Activated naive CD4-positive, alpha-beta T cell treated with anti-CD3 and anti-CD28 coated beads for 36 hours (primary cell): Measurements from ENCODE around the gene RPS8. TPM values are rescaled to one million over a fixed set of nuclear protein-coding genes. Genes with fewer than 3 reads are reported as not detected.
"Not testable (repeated sequence)": the region's sequence is repeated elsewhere in the genome, so short reads cannot be mapped to it uniquely, and the experiment has no call there.

Experiments used
- CTCF ChIA-PET: fragments of 350-600 bp; sonication (Branson Sonifier 250); formaldehyde crosslinking; loops from one replicate; lab custom pipeline; 2021; ENCODE audit warnings: antibody characterized with exemption; lab: Charles Lee
- DNase-seq: peaks from one replicate; pipeline ENCODE4 v3.0.0-alpha.2; 2020
- H3K27ac Mint-ChIP-seq: one replicate; pipeline ENCODE4 v1.8.0; 2021; ENCODE audit warnings: mild to moderate bottlenecking, mixed read lengths
- H3K27me3 Mint-ChIP-seq: one replicate; pipeline ENCODE4 v1.8.0; 2021; ENCODE audit warnings: low read depth, mixed read lengths
- H3K36me3 Mint-ChIP-seq: one replicate; pipeline ENCODE4 v1.8.0; 2021; ENCODE audit warnings: low read depth, mixed read lengths
- H3K4me1 Mint-ChIP-seq: one replicate; pipeline ENCODE4 v1.8.0; 2021; ENCODE audit warnings: low read depth, mixed read lengths
- H3K4me3 Mint-ChIP-seq: one replicate; pipeline ENCODE4 v1.8.0; 2021; ENCODE audit warnings: mild to moderate bottlenecking, moderate library complexity, mixed read lengths
- H3K9me3 Mint-ChIP-seq: one replicate; pipeline ENCODE4 v1.8.0; 2021; ENCODE audit warnings: mixed read lengths
- intact Hi-C: fragments of 100-400 bp; cut with micrococcal nuclease; formaldehyde crosslinking; loops from one replicate; pipeline ENCODE4 v1.15.1; 2023
- total RNA-seq, 2 experiments: library from RNA; stranded (reverse); gene quantifications; one replicate each; pipeline ENCODE4 v1.2.3, GENCODE V29; 2021

The RPS8 gene
- total RNA-seq, 2 experiments from 2014 or later = 3,619 to 3,772 TPM

- no peak for DNase-seq
- peaks cover 75% of the 10 kb centered on the region for H3K36me3 Mint-ChIP-seq
- CTCF ChIA-PET = interaction anchor here (0.5 kb wide), 1 partner anchor 16 kb away, joined by 5 read pairs; no protein-coding TSS in a partner anchor
- H3K9me3 Mint-ChIP-seq = no peaks in the 10 kb centered on the region
- intact Hi-C loops = no loop called here
- H3K27me3 Mint-ChIP-seq = no peaks in the 10 kb centered on the region
- H3K4me3 Mint-ChIP-seq = no peak overlapping the region
- no peaks in the 10 kb centered on the region for H3K4me1 Mint-ChIP-seq
- H3K27ac Mint-ChIP-seq = no peak overlapping the region
Measured at GRCh38 chr1:44759077-44759476, 16.3 kb upstream of the RPS8 start.

DNA sequence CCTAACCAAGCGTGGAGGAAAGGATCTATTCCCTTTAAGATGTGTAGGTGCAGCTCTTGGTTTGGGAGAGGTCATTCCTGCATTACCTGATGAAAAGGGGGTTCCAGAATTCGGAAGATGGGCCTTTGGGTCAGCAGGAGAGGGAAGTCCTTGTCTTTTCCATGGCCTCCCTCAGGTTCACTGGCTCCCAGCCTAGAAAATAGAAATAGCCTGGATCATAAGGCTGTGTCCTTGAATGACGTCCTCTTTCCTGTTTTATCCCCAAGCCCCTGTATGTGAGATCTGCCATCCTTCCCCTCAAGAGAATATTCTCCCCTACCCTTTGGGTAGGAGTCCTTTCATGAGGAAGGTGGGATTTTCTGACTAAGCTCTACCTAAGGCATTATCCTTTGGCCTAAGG, 14.5 kb upstream of the RPS8 start:
- intact Hi-C loops = no loop called here
- Mint-ChIP-seq H3K9me3 (no peaks in the 10 kb centered on the region), H3K27me3 (no peaks in the 10 kb centered on the region), H3K27ac (no peak overlapping the region), H3K36me3 (peaks cover 68% of the 10 kb centered on the region), H3K4me3 (no peak overlapping the region), H3K4me1 (no peaks in the 10 kb centered on the region)
- CTCF ChIA-PET = no interaction called here
- DNase-seq = no peak

- intact Hi-C loops, H3K27ac Mint-ChIP-seq, H3K4me3 Mint-ChIP-seq, H3K4me1 Mint-ChIP-seq, DNase-seq, H3K9me3 Mint-ChIP-seq, H3K27me3 Mint-ChIP-seq: not testable (repeated sequence)
- H3K36me3 Mint-ChIP-seq = peaks cover 39% of the 10 kb centered on the region
- CTCF ChIA-PET = interaction anchor here (1.1 kb wide), 1 partner anchor 18 kb away, joined by 5 read pairs; no protein-coding TSS in a partner anchor
Measured at GRCh38 chr1:44766421-44766820, 8.9 kb upstream of the RPS8 start.

DNA sequence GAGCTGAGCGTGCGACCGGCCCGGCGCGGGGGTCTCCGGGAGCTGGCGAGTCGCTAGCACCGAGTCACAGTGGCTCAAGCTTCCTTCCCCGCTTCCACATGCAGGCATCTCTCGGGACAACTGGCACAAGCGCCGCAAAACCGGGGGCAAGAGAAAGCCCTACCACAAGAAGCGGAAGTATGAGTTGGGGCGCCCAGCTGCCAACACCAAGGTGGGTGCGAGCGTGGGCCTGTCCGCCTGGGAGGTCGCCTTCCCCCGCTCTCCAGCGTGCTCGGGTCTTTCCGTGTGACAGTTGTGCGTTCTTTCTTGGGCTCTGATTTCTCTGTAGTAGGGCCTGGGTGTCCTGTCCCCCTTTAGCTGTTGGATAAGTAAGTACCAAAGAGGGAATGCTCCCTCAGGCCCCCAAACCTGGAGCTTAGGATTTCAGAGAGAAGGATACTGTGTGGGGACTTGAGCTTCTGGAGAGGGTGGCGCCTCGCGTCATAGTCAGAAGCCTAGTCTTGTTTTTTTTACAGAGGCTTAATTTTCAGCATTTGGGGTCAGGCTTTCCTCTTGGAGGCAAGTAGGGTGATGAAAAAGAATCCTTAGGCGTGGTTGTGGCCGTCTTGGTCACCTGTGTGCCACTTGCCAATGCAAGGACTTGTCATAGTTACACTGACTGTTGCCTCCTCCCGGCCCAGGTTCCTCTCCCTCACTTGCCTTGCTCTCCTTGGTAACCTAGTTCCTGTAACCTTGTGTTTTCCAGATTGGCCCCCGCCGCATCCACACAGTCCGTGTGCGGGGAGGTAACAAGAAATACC, 790 bp downstream of the RPS8 start:
- intact Hi-C loops = loop anchor here (1.0 to 2.0 kb wide), 6 partner anchors 8 to 210 kb away; partner anchors contain the start of genes EIF2B3, KIF2C, PLK3 and RNU5D-1
- no peaks in the 10 kb centered on the region for H3K27me3 Mint-ChIP-seq
- peaks cover 35% of the 10 kb centered on the region for H3K4me1 Mint-ChIP-seq
- H3K36me3 Mint-ChIP-seq = peaks cover 59% of the 10 kb centered on the region
- H3K9me3 Mint-ChIP-seq = no peaks in the 10 kb centered on the region
- peak; percentile 48 for DNase-seq
- peak overlapping the region; percentile 92 for H3K27ac Mint-ChIP-seq
- CTCF ChIA-PET = interaction anchor here (0.6 to 4.3 kb wide), 7 partner anchors 9 to 78 kb away, joined by 3 to 28 read pairs (median 4); partner anchors contain the start of gene RNU5D-1
- H3K4me3 Mint-ChIP-seq = peak overlapping the region; percentile 95

DNA sequence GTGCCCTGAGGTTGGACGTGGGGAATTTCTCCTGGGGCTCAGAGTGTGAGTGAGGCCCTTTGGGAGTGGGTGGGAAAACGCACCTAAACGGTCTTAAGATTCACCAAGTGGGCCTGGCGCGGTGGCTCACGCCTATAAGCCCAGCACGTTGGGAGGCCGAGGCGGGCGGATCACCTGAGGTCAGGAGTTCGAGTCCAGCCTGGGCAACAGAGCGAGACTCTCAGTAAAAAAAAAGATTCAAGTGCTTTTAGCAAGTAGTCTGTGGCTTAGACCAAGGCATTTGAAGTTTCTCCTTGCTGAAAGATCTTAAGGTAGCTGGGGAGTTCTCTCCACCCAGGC, 1.4 kb downstream of the RPS8 start:
- Mint-ChIP-seq H3K27ac (peak overlapping the region; percentile 92), H3K36me3 (peaks cover 65% of the 10 kb centered on the region), H3K9me3 (no peaks in the 10 kb centered on the region), H3K27me3 (no peaks in the 10 kb centered on the region), H3K4me1 (peaks cover 36% of the 10 kb centered on the region), H3K4me3 (peak overlapping the region; percentile 95)
- intact Hi-C loops = loop anchor here (2.0 kb wide), 1 partner anchor 24 kb away; the partner anchor contains the start of gene PLK3
- DNase-seq = no peak
- CTCF ChIA-PET = interaction anchor here (0.7 to 4.3 kb wide), 3 partner anchors 8 to 737 kb away, joined by 3 to 28 read pairs (median 21); partner anchors contain the start of gene RNU5D-1

GRCh38 chr1:44777547-44777946, 2.2 kb downstream of the RPS8 start:
- H3K36me3 Mint-ChIP-seq = peaks cover 70% of the 10 kb centered on the region
- no peaks in the 10 kb centered on the region for H3K9me3 Mint-ChIP-seq
- intact Hi-C loops = loop anchor here (2.0 kb wide), 1 partner anchor 23 kb away; the partner anchor contains the start of gene PLK3
- no peak for DNase-seq
- peak overlapping the region; percentile 95 for H3K4me3 Mint-ChIP-seq
- no peaks in the 10 kb centered on the region for H3K27me3 Mint-ChIP-seq
- peaks cover 36% of the 10 kb centered on the region for H3K4me1 Mint-ChIP-seq
- peak overlapping the region; percentile 92 for H3K27ac Mint-ChIP-seq
- CTCF ChIA-PET = interaction anchor here (3.4 to 4.3 kb wide), 2 partner anchors 8 to 46 kb away, joined by 21 to 28 read pairs; partner anchors contain the start of gene RNU5D-1

GRCh38 chr1:44777969-44778635, 2.8 kb downstream of the RPS8 start:
- Mint-ChIP-seq H3K27me3 (no peaks in the 10 kb centered on the region), H3K27ac (peak overlapping the region; percentile 92), H3K36me3 (peaks cover 72% of the 10 kb centered on the region), H3K9me3 (no peaks in the 10 kb centered on the region), H3K4me3 (peak overlapping the region; percentile 95), H3K4me1 (peaks cover 36% of the 10 kb centered on the region)
- DNase-seq = no peak
- intact Hi-C loops = loop anchor here (2.0 kb wide), 1 partner anchor 23 kb away; the partner anchor contains the start of gene PLK3
- CTCF ChIA-PET = interaction anchor here (4.3 kb wide), 1 partner anchor 46 kb away, joined by 21 read pairs; the partner anchor contains the start of gene RNU5D-1

DNA sequence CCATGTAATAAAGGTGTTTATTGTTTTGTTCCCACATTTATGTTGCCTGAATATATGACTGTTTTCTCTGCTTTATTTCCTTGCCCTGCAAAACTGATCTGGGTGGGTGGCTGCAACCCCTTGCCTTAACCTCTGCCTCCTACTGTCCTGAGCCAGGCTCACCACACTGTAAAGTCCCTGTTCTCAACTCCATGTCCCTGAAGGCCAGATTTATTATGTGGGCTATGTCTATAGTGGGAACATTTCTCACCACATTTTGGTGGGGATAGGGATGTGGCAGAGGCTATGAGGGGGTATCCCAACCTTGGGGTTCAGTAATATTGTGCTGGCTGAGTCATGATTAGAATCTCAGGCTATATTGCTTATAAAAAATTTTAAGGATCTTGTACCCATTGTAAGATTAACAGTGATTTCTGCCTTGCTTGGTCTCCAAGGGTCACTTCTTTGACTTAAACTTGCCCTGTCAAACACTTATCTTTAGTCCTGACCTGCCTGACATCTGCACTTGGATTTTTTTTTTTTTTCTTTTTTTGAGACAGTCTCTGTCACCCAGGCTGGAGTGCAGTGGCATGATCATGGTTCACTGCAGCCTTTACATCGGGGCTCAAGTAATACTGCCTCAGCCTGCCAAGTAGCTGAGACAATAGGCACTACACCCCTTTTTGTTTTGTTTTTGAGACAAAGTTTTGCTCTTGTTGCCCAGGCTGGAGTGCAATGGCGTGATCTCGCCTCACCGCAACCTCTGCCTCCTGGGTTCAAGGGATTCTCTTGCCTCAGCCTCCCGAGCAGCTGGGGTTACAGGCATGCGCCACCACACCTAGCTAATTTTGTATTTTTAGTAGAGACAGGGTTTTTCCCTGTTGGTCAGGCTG, 3.6 kb downstream of the RPS8 start:
- peak overlapping the region; percentile 92 for H3K27ac Mint-ChIP-seq
- peaks cover 73% of the 10 kb centered on the region for H3K36me3 Mint-ChIP-seq
- no peak for DNase-seq
- intact Hi-C loops = no loop called here
- no peaks in the 10 kb centered on the region for H3K27me3 Mint-ChIP-seq
- peaks cover 40% of the 10 kb centered on the region for H3K4me1 Mint-ChIP-seq
- peak overlapping the region; percentile 95 for H3K4me3 Mint-ChIP-seq
- no peaks in the 10 kb centered on the region for H3K9me3 Mint-ChIP-seq
- CTCF ChIA-PET = no interaction called here

DNA sequence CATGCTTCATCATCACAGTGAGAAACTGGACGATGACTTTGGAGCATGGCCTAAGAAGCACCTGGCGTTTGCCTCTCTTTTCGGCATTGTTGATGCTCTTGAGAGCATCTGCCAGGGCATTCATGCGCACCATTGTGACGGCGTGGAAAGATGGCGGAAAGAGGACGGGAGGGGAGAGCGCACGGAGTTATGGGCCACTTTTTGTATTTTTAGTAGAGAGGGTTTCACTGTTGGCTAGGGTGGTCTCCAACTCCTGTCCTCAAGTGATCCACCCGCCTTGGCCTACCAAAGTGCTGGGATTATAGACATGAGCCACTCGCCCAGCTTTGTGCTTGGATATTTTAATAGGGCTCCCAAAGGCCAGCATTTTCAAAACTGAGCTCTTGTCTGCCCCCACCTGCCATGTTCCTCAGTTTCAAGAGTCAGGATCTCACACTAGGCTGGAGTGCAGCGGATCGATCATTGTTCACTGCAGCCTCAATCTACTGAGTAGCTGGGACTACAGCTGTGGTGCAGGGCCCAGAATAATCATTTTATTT, 5.3 kb downstream of the RPS8 start:
- no peaks in the 10 kb centered on the region for H3K9me3 Mint-ChIP-seq
- no peak overlapping the region for H3K27ac Mint-ChIP-seq
- peaks cover 46% of the 10 kb centered on the region for H3K4me1 Mint-ChIP-seq
- CTCF ChIA-PET = interaction anchor here (0.7 to 1.5 kb wide), 4 partner anchors 20 to 106 kb away, joined by 3 to 6 read pairs (median 4); partner anchors contain the start of genes ARMH1, PLK3 and TMEM53
- intact Hi-C loops = no loop called here
- DNase-seq = no peak
- H3K27me3 Mint-ChIP-seq = no peaks in the 10 kb centered on the region
- H3K36me3 Mint-ChIP-seq = peaks cover 68% of the 10 kb centered on the region
- no peak overlapping the region for H3K4me3 Mint-ChIP-seq

DNA sequence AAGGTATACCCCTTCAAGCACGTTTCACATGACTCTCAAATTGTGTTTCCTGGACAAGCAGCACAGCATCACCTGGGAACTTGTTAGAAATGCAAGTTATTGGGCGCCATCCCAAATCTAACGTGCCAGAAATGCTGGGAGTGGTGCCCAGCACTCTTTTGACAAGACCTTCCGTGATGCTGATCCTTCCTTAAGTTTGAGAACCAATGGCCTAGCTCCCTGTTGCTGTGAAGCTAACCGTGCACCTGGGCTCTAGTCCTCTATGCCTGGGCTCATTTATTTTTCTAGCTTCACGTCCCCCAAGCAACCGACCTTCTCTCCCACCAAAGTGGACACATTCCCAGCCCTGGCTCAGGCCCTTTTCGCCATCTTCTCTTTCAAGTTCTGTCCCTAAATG, 8.4 kb downstream of the RPS8 start:
- Mint-ChIP-seq H3K9me3 (no peaks in the 10 kb centered on the region), H3K27ac (no peak overlapping the region), H3K4me3 (peak overlapping the region; percentile 62), H3K4me1 (peaks cover 37% of the 10 kb centered on the region), H3K27me3 (no peaks in the 10 kb centered on the region), H3K36me3 (peaks cover 38% of the 10 kb centered on the region)
- CTCF ChIA-PET = interaction anchor here (1.9 to 3.9 kb wide), 3 partner anchors 8 to 228 kb away, joined by 5 to 28 read pairs (median 9); partner anchors contain the start of genes HECTD3, RNU5D-1, RPS8 and UROD
- intact Hi-C loops = loop anchor here (1.0 to 2.0 kb wide), 4 partner anchors 8 to 63 kb away; partner anchors contain the start of gene RPS8
- DNase-seq = no peak
